ENCODE measurements around the gene SPSB2. TPM values are rescaled to one million over a fixed set of nuclear protein-coding genes. Genes with fewer than 3 reads are reported as not detected.

Gene SPSB2
- total RNA-seq, 2 donors from 2014 or later, result 2.2 to 2.4 TPM

Other genes with a start within 250 kb of the SPSB2 start
- 1 to 10 TPM; 3.1 to 4.5 TPM for gene LPAR5, start 237.3 kb downstream of the SPSB2 start, total RNA-seq
- 1 to 10 TPM in 1 of 2 donors, under 1 TPM in 1; 0.78 to 2.6 TPM for gene ACRBP, start 225.9 kb downstream of the SPSB2 start, total RNA-seq
- gene ING4, start 210.2 kb downstream of the SPSB2 start, total RNA-seq, result 10 to 100 TPM; 13.4 to 25.6 TPM
- gene ZNF384, start 183.9 kb downstream of the SPSB2 start, total RNA-seq, result 10 to 100 TPM; 80.6 to 88.7 TPM
- 1 to 10 TPM in 1 of 2 donors, under 1 TPM in 1; 0.41 to 1.4 TPM for gene PIANP, start 172.5 kb downstream of the SPSB2 start, total RNA-seq
- 10 to 100 TPM; 36.5 to 38.7 TPM for gene COPS7A, start 149.3 kb downstream of the SPSB2 start, total RNA-seq
- 100 to 1,000 TPM; 132 to 279 TPM for gene MLF2, start 120.2 kb downstream of the SPSB2 start, total RNA-seq
- gene PTMS, start 106.9 kb downstream of the SPSB2 start, total RNA-seq, result 100 to 1,000 TPM in 1 of 2 donors, 10 to 100 TPM in 1; 71.3 to 161 TPM
- gene LAG3, start 100.8 kb downstream of the SPSB2 start, total RNA-seq, result 100 to 1,000 TPM in 1 of 2 donors, 10 to 100 TPM in 1; 45.6 to 206 TPM
- 100 to 1,000 TPM; 224 to 261 TPM for gene CD4, start 83.8 kb downstream of the SPSB2 start, total RNA-seq
- gene GPR162, start 51.5 kb downstream of the SPSB2 start, total RNA-seq, result under 1 TPM; 0.15 to 0.37 TPM
- gene P3H3, start 44.9 kb downstream of the SPSB2 start, total RNA-seq, result 1 to 10 TPM in 1 of 2 donors, not detected in 1; 1.1 TPM
- gene GNB3, start 32.4 kb downstream of the SPSB2 start, total RNA-seq, result under 1 TPM in 1 of 2 donors, not detected in 1; 0.66 TPM
- gene CDCA3, start 22.0 kb downstream of the SPSB2 start, total RNA-seq, result 100 to 1,000 TPM in 1 of 2 donors, 10 to 100 TPM in 1; 86.9 to 104 TPM
- 100 to 1,000 TPM in 1 of 2 donors, 10 to 100 TPM in 1; 83.4 to 149 TPM for gene USP5, start 21.2 kb downstream of the SPSB2 start, total RNA-seq
- gene TPI1, start 5.8 kb downstream of the SPSB2 start, total RNA-seq, result 1,000 to 10,000 TPM; 1,893 to 2,116 TPM
- 1 to 10 TPM; 4.4 to 7.6 TPM for gene LRRC23, start 31.5 kb upstream of the SPSB2 start, total RNA-seq
- gene ENO2, start 41.3 kb upstream of the SPSB2 start, total RNA-seq, result 100 to 1,000 TPM; 234 to 858 TPM
- gene ATN1, start 54.7 kb upstream of the SPSB2 start, total RNA-seq, result 10 to 100 TPM; 34.0 to 62.3 TPM
- gene RNU7-1, start 70.5 kb upstream of the SPSB2 start, total RNA-seq, result not detected
- gene C12orf57, start 70.7 kb upstream of the SPSB2 start, total RNA-seq, result 100 to 1,000 TPM; 192 to 307 TPM
- gene PTPN6, start 78.1 kb upstream of the SPSB2 start, total RNA-seq, result 100 to 1,000 TPM; 134 to 223 TPM
- gene PHB2, start 97.4 kb upstream of the SPSB2 start, total RNA-seq, result 100 to 1,000 TPM; 285 to 436 TPM
- gene EMG1, start 97.6 kb upstream of the SPSB2 start, total RNA-seq, result 10 to 100 TPM; 50.9 to 90.5 TPM
- gene LPCAT3, start 145.2 kb upstream of the SPSB2 start, total RNA-seq, result 10 to 100 TPM; 13.2 to 34.8 TPM
- 10 to 100 TPM in 1 of 2 donors, 1 to 10 TPM in 1; 6.9 to 13.1 TPM for gene C1S, start 187.4 kb upstream of the SPSB2 start, total RNA-seq
- 1 to 10 TPM; 3.2 to 3.3 TPM for gene C1R, start 219.1 kb upstream of the SPSB2 start, total RNA-seq
- 10 to 100 TPM; 14.0 to 30.6 TPM for gene C1RL, start 235.9 kb upstream of the SPSB2 start, total RNA-seq